HEK293 (cell line): ENCODE results near the gene KPNA1.

Experiments
- EGR2 ChIP-seq: fragments of 450-650 bp; formaldehyde crosslinking; IDR thresholded peaks from 2 replicates; pipeline ENCODE4 v1.5.1; 2016; ENCODE audit warnings: low read depth, missing biosample characterization, missing genetic modification characterization
- GLI4 ChIP-seq: fragments of 450-650 bp; formaldehyde crosslinking; IDR thresholded peaks from 2 replicates; pipeline ENCODE4 v1.5.1; 2016; ENCODE audit warnings: missing biosample characterization, missing genetic modification characterization
- KLF8 ChIP-seq: fragments of 450-650 bp; formaldehyde crosslinking; IDR thresholded peaks from 2 replicates; pipeline ENCODE4 v1.5.1; 2016; ENCODE audit warnings: missing biosample characterization, missing genetic modification characterization
- KLF9 ChIP-seq: fragments of 450-650 bp; formaldehyde crosslinking; IDR thresholded peaks from 2 replicates; pipeline ENCODE4 v1.5.1; 2016; ENCODE audit warnings: missing biosample characterization, missing genetic modification characterization, low read depth
- OVOL3 ChIP-seq: fragments of 450-650 bp; formaldehyde crosslinking; IDR thresholded peaks from 2 replicates; pipeline ENCODE4 v1.5.1; 2016; ENCODE audit warnings: missing biosample characterization, missing genetic modification characterization
- PRDM10 ChIP-seq: fragments of 450-650 bp; formaldehyde crosslinking; IDR thresholded peaks from 2 replicates; pipeline ENCODE4 v1.5.1; 2016; ENCODE audit warnings: missing biosample characterization, missing genetic modification characterization
- ZBTB21 ChIP-seq: fragments of 450-650 bp; formaldehyde crosslinking; IDR thresholded peaks from 2 replicates; pipeline ENCODE4 v1.5.1; 2017; ENCODE audit warnings: missing biosample characterization, missing genetic modification characterization
- ZNF175 ChIP-seq: fragments of 450-650 bp; formaldehyde crosslinking; IDR thresholded peaks from 2 replicates; pipeline ENCODE4 v1.5.1; 2016; ENCODE audit warnings: missing biosample characterization, missing genetic modification characterization
- ZNF18 ChIP-seq: fragments of 450-650 bp; formaldehyde crosslinking; IDR thresholded peaks from 2 replicates; pipeline ENCODE4 v1.5.1; 2016; ENCODE audit warnings: missing biosample characterization, missing genetic modification characterization
- ZNF19 ChIP-seq: fragments of 450-650 bp; formaldehyde crosslinking; IDR thresholded peaks from 2 replicates; pipeline ENCODE4; 2016; ENCODE audit warnings: missing biosample characterization, missing genetic modification characterization, low read depth
- ZNF202 ChIP-seq: fragments of 450-650 bp; formaldehyde crosslinking; IDR thresholded peaks from 2 replicates; pipeline ENCODE4 v1.5.1; 2016; ENCODE audit warnings: missing biosample characterization, missing genetic modification characterization, borderline replicate concordance
- ZNF394 ChIP-seq: fragments of 450-650 bp; formaldehyde crosslinking; IDR thresholded peaks from 2 replicates; pipeline ENCODE4 v1.5.1; 2016; ENCODE audit warnings: missing biosample characterization, missing genetic modification characterization, mild to moderate bottlenecking, moderate library complexity, borderline replicate concordance
- ZNF398 ChIP-seq: fragments of 450-650 bp; formaldehyde crosslinking; IDR thresholded peaks from 2 replicates; pipeline ENCODE4 v1.5.1; 2017; ENCODE audit warnings: missing biosample characterization, missing genetic modification characterization
- ZNF501 ChIP-seq: fragments of 450-650 bp; formaldehyde crosslinking; IDR thresholded peaks from 2 replicates; pipeline ENCODE4 v1.5.1; 2016; ENCODE audit warnings: missing biosample characterization, missing genetic modification characterization
- ZNF510 ChIP-seq: fragments of 450-650 bp; formaldehyde crosslinking; IDR thresholded peaks from 2 replicates; pipeline ENCODE4 v1.5.1; 2018; ENCODE audit warnings: mild to moderate bottlenecking, missing genetic modification characterization, missing biosample characterization; ENCODE audit not compliant: insufficient replicate concordance
- ZNF513 ChIP-seq: fragments of 450-650 bp; IDR thresholded peaks from 2 replicates; pipeline ENCODE4 v1.5.1; 2018; ENCODE audit warnings: missing biosample characterization, missing genetic modification characterization
- ZNF555 ChIP-seq: fragments of 450-650 bp; formaldehyde crosslinking; conservative IDR thresholded peaks from 2 replicates; pipeline ENCODE4 v1.5.1; 2017; ENCODE audit warnings: missing biosample characterization, mild to moderate bottlenecking, missing genetic modification characterization, inconsistent platforms
- ZNF561 ChIP-seq: fragments of 450-650 bp; IDR thresholded peaks from 2 replicates; pipeline ENCODE4 v1.5.1; 2018; ENCODE audit warnings: missing biosample characterization, missing genetic modification characterization, borderline replicate concordance
- ZNF670 ChIP-seq: fragments of 450-650 bp; formaldehyde crosslinking; IDR thresholded peaks from 2 replicates; pipeline ENCODE4 v1.5.1; 2016; ENCODE audit warnings: missing biosample characterization, missing genetic modification characterization, low read depth
- ZSCAN30 ChIP-seq: fragments of 450-650 bp; IDR thresholded peaks from 2 replicates; pipeline ENCODE4 v1.5.1; 2018; ENCODE audit warnings: missing biosample characterization, mild to moderate bottlenecking, missing genetic modification characterization, moderate library complexity
- TF ChIP-seq, protein P1 (sequence below): fragments of 450-650 bp; formaldehyde crosslinking; IDR thresholded peaks from 2 replicates; pipeline ENCODE4 v1.5.1; 2016; ENCODE audit warnings: missing biosample characterization, missing genetic modification characterization
- TF ChIP-seq, protein P2 (sequence below): fragments of 450-650 bp; formaldehyde crosslinking; IDR thresholded peaks from 2 replicates; pipeline ENCODE4 v1.5.1; 2017; ENCODE audit warnings: missing biosample characterization, missing genetic modification characterization
- TF ChIP-seq, protein P3 (sequence below): fragments of 450-650 bp; formaldehyde crosslinking; IDR thresholded peaks from 2 replicates; pipeline ENCODE4 v1.5.1; 2016; ENCODE audit warnings: missing biosample characterization, missing genetic modification characterization, low read depth

KPNA1 gene

GRCh38 chr3:122383771-122384697 is 130.7 kb downstream of the KPNA1 start, which contains the start of gene FAM162A (continued):
- TF ChIP-seq ZNF394 (tag by site-specific recombination) (peak; percentile 72; the same call in 1 of the 2 replicates), ZNF555 (no peak), ZNF175 (tag by site-specific recombination) (no peak), ZNF398 (peak; percentile 76), ZSCAN30 (tag by site-specific recombination) (peak; percentile 51; the same call in 1 of the 2 replicates), EGR2 (tag by site-specific recombination) (peak; percentile 77), ZNF202 (tag by site-specific recombination) (no peak), KLF9 (peak; percentile 85), ZNF19 (tag by site-specific recombination) (no peak), ZNF670 (tag by site-specific recombination) (no peak), KLF8 (tag by site-specific recombination) (no peak), ZNF510 (tag by site-specific recombination) (peak; percentile 37), ZBTB21 (tag by site-specific recombination) (peak; percentile 47; the same call in 1 of the 2 replicates), ZNF18 (tag by site-specific recombination) (peak; percentile 52; the same call in 1 of the 2 replicates), OVOL3 (tag by site-specific recombination) (no peak), PRDM10 (tag by site-specific recombination) (peak; percentile 99), ZNF561 (no peak), ZNF513 (tag by site-specific recombination) (no peak), ZNF501 (tag by site-specific recombination) (peak; percentile 80), GLI4 (tag by site-specific recombination) (no peak)
- TF ChIP-seq, protein P1, sequence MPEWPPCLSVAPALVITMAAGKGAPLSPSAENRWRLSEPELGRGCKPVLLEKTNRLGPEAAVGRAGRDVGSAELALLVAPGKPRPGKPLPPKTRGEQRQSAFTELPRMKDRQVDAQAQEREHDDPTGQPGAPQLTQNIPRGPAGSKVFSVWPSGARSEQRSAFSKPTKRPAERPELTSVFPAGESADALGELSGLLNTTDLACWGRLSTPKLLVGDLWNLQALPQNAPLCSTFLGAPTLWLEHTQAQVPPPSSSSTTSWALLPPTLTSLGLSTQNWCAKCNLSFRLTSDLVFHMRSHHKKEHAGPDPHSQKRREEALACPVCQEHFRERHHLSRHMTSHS = no peak
- TF ChIP-seq, protein P2, sequence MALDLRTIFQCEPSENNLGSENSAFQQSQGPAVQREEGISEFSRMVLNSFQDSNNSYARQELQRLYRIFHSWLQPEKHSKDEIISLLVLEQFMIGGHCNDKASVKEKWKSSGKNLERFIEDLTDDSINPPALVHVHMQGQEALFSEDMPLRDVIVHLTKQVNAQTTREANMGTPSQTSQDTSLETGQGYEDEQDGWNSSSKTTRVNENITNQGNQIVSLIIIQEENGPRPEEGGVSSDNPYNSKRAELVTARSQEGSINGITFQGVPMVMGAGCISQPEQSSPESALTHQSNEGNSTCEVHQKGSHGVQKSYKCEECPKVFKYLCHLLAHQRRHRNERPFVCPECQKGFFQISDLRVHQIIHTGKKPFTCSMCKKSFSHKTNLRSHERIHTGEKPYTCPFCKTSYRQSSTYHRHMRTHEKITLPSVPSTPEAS (tag by site-specific recombination) = no peak
- TF ChIP-seq, protein P3, sequence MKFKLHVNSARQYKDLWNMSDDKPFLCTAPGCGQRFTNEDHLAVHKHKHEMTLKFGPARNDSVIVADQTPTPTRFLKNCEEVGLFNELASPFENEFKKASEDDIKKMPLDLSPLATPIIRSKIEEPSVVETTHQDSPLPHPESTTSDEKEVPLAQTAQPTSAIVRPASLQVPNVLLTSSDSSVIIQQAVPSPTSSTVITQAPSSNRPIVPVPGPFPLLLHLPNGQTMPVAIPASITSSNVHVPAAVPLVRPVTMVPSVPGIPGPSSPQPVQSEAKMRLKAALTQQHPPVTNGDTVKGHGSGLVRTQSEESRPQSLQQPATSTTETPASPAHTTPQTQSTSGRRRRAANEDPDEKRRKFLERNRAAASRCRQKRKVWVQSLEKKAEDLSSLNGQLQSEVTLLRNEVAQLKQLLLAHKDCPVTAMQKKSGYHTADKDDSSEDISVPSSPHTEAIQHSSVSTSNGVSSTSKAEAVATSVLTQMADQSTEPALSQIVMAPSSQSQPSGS = no peak
